H1 (cell line): ENCODE measurements around the gene MYO18A. TPM values are rescaled to one million over a fixed set of nuclear protein-coding genes. Genes with fewer than 3 reads are reported as not detected.

Experiments
- ASH2L ChIP-seq: fragments of 200-600, 300-600 bp; sonication (generic); IDR thresholded peaks from one replicate; pipeline ENCODE4 v1.7.1; 2017; ENCODE audit warnings: low read length
- ATF3 ChIP-seq: IDR thresholded peaks from 2 replicates; pipeline ENCODE4 v1.6.1; 2011; ENCODE audit warnings: low read depth, mild to moderate bottlenecking, low read length; ENCODE audit not compliant: insufficient read depth
- BACH1 ChIP-seq: IDR thresholded peaks from 2 replicates; pipeline ENCODE4 v1.6.1; 2012; ENCODE audit warnings: low read length, improper control_type of control experiment
- BRCA1 ChIP-seq: IDR thresholded peaks from 2 replicates; pipeline ENCODE4 v1.6.1; 2012; ENCODE audit warnings: low read depth, low read length, improper control_type of control experiment
- CTBP2 ChIP-seq: IDR thresholded peaks from 2 replicates; pipeline ENCODE4 v1.7.0; 2011; ENCODE audit warnings: borderline replicate concordance, mild to moderate bottlenecking, moderate library complexity, mixed read lengths, low read length; ENCODE audit not compliant: insufficient read depth, insufficient read length
- EGR1 ChIP-seq: IDR thresholded peaks from 2 replicates; pipeline ENCODE4 v1.6.1; 2011; ENCODE audit warnings: low read depth, low read length, borderline replicate concordance
- HDAC6 ChIP-seq: IDR thresholded peaks from one replicate; pipeline ENCODE4 v1.7.1; 2012; ENCODE audit warnings: low read depth, mild to moderate bottlenecking, inconsistent platforms, low read length, moderate library complexity
- JUND ChIP-seq: IDR thresholded peaks from 2 replicates; pipeline ENCODE4 v1.6.1; 2011; ENCODE audit warnings: mild to moderate bottlenecking, improper control_type of control experiment, low read length
- KDM1A ChIP-seq: fragments of 200-600, 300-600 bp; sonication (generic); IDR thresholded peaks from 2 replicates; pipeline ENCODE4 v1.7.1; 2016; ENCODE audit warnings: mild to moderate bottlenecking, low read length, borderline replicate concordance
- NANOG ChIP-seq: IDR thresholded peaks from 2 replicates; pipeline ENCODE4 v1.6.1; 2011; ENCODE audit warnings: low read length, low read depth, mild to moderate bottlenecking, inconsistent platforms; ENCODE audit not compliant: insufficient read depth, poor library complexity, severe bottlenecking
- PHF8 ChIP-seq: fragments of 200-600 bp; sonication (generic); conservative IDR thresholded peaks from 2 replicates; pipeline ENCODE4 v1.7.1; 2012; ENCODE audit warnings: low read depth, mild to moderate bottlenecking, inconsistent platforms, low read length, moderate library complexity
- RAD21 ChIP-seq, 2 experiments: IDR thresholded peaks in 1 of 2; conservative IDR thresholded peaks in 1 of 2; 2 replicates each; pipeline ENCODE4 v1.6.1; 2011; ENCODE audit warnings: low read depth in 2 of 2, low read length in 2 of 2, improper control_type of control experiment in 1 of 2, inconsistent platforms in 1 of 2, mild to moderate bottlenecking in 1 of 2, moderate library complexity in 1 of 2
- RBBP5 ChIP-seq: IDR thresholded peaks from 2 replicates; pipeline ENCODE4 v1.7.1; 2012; ENCODE audit warnings: low read depth, mild to moderate bottlenecking, inconsistent platforms, low read length, moderate library complexity, borderline replicate concordance
- SAP30 ChIP-seq: fragments of 300-600 bp; sonication (generic); IDR thresholded peaks from 2 replicates; pipeline ENCODE4 v1.7.1; 2012; ENCODE audit warnings: low read length, moderate library complexity, mild to moderate bottlenecking, inconsistent platforms; ENCODE audit not compliant: insufficient read depth, insufficient replicate concordance
- SIRT6 ChIP-seq: IDR thresholded peaks from one replicate; pipeline ENCODE4 v1.7.1; 2012; ENCODE audit warnings: low read length, inconsistent platforms
- SUZ12 ChIP-seq: fragments of 200-600 bp; sonication (generic); IDR thresholded peaks from 2 replicates; pipeline ENCODE4 v1.6.1; 2012; ENCODE audit warnings: mild to moderate bottlenecking, inconsistent platforms, low read length, moderate library complexity, mixed read lengths
- TEAD4 ChIP-seq: IDR thresholded peaks from 2 replicates; pipeline ENCODE4 v1.6.1; 2012; ENCODE audit warnings: low read depth, low read length, inconsistent platforms, mixed read lengths
- YY1 ChIP-seq: IDR thresholded peaks from 2 replicates; pipeline ENCODE4 v1.6.1; 2011; ENCODE audit warnings: low read depth, mild to moderate bottlenecking, low read length
- polyA plus RNA-seq, 7 experiments: library from polyadenylated mRNA; depleted of rRNA in 3 of 7; stranded (reverse) in 5 of 7; unstranded in 2 of 7; fragments of >200 nt in 5 of 7; fragments of 200-250 nt in 2 of 7; gene quantifications; 1 replicate in 5 of 7; 2 replicates in 1 of 7; 4 replicates in 1 of 7; pipeline versions ENCODE4 v1.2.1 to v1.2.3, GENCODE V29; 2011 to 2013; ENCODE audit warnings: missing spikeins in 2 of 7, mixed read lengths in 2 of 7
- total RNA-seq: library from RNA; stranded (reverse); fragmentation: NEBNext Ultra II Directional; extraction: Animal tissue kit (Norgen Biotek cat#: 25700); gene quantifications from 2 replicates; pipeline ENCODE4 v1.2.1, GENCODE V29; 2021
- TF ChIP-seq, protein P1 (sequence below): IDR thresholded peaks from 2 replicates; pipeline ENCODE4 v1.6.1; 2012; ENCODE audit warnings: inconsistent platforms

Gene MYO18A
- total and polyA plus RNA-seq, 2 of the 8 experiments (the other 6 are each of a cell fraction or from before 2014, with no cell fraction given): 7.6 to 43.8 TPM

DNA sequence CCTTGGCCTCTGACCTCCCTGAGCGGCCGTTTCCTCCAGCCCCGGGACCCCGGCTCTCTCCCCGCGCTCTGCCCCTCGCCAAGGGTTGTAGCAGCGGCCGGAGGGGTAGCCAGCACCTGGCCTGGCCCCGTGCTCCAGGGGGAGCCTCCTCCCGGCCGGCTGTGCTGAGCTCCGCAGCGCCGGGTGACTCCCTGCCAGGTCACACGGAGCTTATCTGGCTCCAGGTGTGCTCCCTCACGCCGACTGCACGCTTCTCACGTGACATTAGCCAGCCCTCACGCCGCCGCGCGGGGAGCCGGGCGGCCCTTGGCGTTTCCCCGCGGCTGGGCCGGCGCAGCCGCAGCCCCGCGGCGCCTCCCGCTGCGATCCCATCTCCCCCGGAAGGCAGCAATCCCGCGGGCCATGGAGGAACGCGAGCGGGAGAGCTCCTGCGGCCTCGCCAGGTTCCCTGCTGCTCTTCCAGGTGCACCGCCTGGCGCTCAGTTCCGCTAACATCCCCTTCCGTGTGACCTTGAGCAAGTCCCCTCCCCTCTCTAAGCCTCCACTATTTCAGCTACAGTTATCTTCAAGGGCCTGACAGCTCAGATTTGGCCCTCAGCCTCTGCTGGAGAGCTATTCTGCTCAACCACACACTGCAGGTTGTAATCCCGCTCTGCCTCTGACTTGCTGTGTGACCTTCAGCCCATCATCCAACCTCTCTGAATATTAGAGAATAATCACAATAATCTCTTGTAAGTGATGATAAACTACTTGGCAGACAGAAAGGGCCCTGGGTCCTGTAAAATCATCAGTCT is 3.4 kb downstream of the MYO18A start (continued):
- TF ChIP-seq ATF3: no peak
- no peak for TF ChIP-seq TEAD4
- no peak for TF ChIP-seq SUZ12
- TF ChIP-seq, protein P1, sequence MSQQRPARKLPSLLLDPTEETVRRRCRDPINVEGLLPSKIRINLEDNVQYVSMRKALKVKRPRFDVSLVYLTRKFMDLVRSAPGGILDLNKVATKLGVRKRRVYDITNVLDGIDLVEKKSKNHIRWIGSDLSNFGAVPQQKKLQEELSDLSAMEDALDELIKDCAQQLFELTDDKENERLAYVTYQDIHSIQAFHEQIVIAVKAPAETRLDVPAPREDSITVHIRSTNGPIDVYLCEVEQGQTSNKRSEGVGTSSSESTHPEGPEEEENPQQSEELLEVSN: 0 out of 2 replicates have a peak, but pooled peaks have one; percentile 15
- no peak for TF ChIP-seq BRCA1
- TF ChIP-seq RBBP5: peak; percentile 97
- no peak for TF ChIP-seq YY1
- TF ChIP-seq CTBP2: no peak
- TF ChIP-seq NANOG: peak; percentile 2
- TF ChIP-seq ASH2L: peak; percentile 85
- TF ChIP-seq JUND: no peak
- TF ChIP-seq PHF8: 0 out of 2 replicates have a peak, but pooled peaks have one; percentile 14
- TF ChIP-seq EGR1: 0 out of 2 replicates have a peak, but pooled peaks have one; percentile 2
- TF ChIP-seq SAP30: no peak
- no peak for TF ChIP-seq RAD21 (IDR thresholded peaks at IDR 0.05 in 1 of 2, conservative IDR thresholded peaks at IDR 0.05 in 1 of 2; ENCODE audit: low read depth in 2 of 2, low read length in 2 of 2)
- TF ChIP-seq BACH1: no peak
- TF ChIP-seq HDAC6: no peak
- TF ChIP-seq KDM1A: peak; percentile 99
- no peak for TF ChIP-seq SIRT6
